PFSK-1 (cell line): ENCODE measurements around the gene STARD13.

ENCODE experiments used
- FOXP2 ChIP-seq: optimal IDR thresholded peaks from 2 replicates; pipeline ENCODE3; 2011; ENCODE audit warnings: borderline replicate concordance, control low read depth, inconsistent platforms; ENCODE audit not compliant: insufficient read depth; ENCODE audit errors: extremely low read length, extremely low read depth
- POLR2AphosphoS5 ChIP-seq: IDR thresholded peaks from 2 replicates; pipeline ENCODE4 v1.6.1; 2012; ENCODE audit warnings: low read depth, mild to moderate bottlenecking, control low read depth, low read length, moderate library complexity
- REST ChIP-seq, 2 experiments: IDR thresholded peaks; 2 replicates each; pipeline versions ENCODE4 v1.6.1 to v1.8.0; 2011 to 2012; ENCODE audit warnings: low read depth in 2 of 2, low read length in 2 of 2, control low read depth in 1 of 2, inconsistent platforms in 1 of 2, mild to moderate bottlenecking in 1 of 2, moderate library complexity in 1 of 2; ENCODE audit not compliant: insufficient read depth in 1 of 2
- SIN3A ChIP-seq: IDR thresholded peaks from 2 replicates; pipeline ENCODE4 v1.6.1; 2012; ENCODE audit warnings: mild to moderate bottlenecking, low read length, moderate library complexity, borderline replicate concordance; ENCODE audit not compliant: insufficient read depth
- TAF1 ChIP-seq: IDR thresholded peaks from 2 replicates; pipeline ENCODE4 v1.6.1; 2012; ENCODE audit warnings: low read length, control low read depth, borderline replicate concordance; ENCODE audit not compliant: insufficient read depth

STARD13 gene

DNA sequence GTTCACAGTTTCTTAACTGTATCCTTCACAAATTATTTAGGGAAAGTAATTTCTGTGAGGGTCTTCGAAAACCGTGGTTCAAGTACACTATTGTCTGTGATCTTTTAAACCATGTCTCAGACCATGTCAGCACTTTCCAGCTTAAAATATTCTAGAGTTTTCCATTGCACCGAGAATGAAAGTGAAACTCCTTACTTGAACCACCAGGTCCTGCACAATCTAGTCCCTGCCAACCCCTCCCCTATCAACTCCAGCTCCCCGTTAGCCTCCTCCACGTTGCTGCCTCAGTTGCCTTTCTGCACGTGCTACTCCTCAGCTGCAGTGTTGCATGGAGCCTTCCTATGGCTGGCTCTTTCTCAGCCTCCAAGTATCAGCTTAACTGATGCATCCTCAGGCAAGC lies 7.2 kb upstream of the STARD13 start:
- TF ChIP-seq FOXP2: no peak

DNA sequence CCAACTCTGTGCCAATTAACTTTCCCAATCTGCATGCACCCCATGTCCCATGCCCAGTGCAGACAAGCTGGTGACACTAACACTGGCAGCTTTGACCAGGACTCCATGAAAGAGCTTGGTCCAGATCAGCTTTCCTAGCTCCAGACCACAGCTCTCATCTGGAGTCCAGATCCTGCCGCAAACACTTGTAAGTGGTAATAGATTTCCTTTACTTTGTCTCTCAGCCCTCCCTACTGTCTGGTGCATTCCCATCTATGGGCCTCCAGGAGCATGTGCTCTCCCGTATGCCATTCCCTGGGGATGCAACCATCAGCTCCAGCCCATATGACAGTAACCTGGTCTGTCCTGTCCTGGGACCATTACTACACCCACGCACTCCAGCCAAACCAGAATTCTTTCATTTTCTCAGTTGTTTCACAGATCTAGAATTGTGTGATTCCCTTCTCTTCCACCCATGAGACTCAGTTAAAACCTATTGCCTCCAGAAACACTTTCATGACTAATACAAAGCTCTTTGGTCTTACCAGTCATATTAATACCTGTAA lies 4.9 kb upstream of the STARD13 start:
- no peak for TF ChIP-seq FOXP2
- no peak for TF ChIP-seq POLR2AphosphoS5
- no peak for TF ChIP-seq SIN3A
- TF ChIP-seq REST (IDR thresholded peaks at IDR 0.05; ENCODE audit: insufficient read depth in 1 of 2, low read depth in 2 of 2, low read length in 2 of 2): no peak
- TF ChIP-seq TAF1: no peak

- TF ChIP-seq SIN3A (no peak), FOXP2 (no peak), POLR2AphosphoS5 (no peak), TAF1 (no peak), REST (IDR thresholded peaks at IDR 0.05; ENCODE audit: insufficient read depth in 1 of 2, low read depth in 2 of 2, low read length in 2 of 2) (no peak)
These were observed 4.4 kb upstream of the STARD13 start for GRCh38 chr13:33289966-33290365.

GRCh38 chr13:33287142-33287882 lies 1.8 kb upstream of the STARD13 start:
- no peak for TF ChIP-seq SIN3A
- no peak for TF ChIP-seq POLR2AphosphoS5
- TF ChIP-seq TAF1: no peak
- no peak for TF ChIP-seq FOXP2
- TF ChIP-seq REST (IDR thresholded peaks at IDR 0.05; ENCODE audit: insufficient read depth in 1 of 2, low read depth in 2 of 2, low read length in 2 of 2): no peak

- TF ChIP-seq FOXP2 (no peak), POLR2AphosphoS5 (no peak), REST (IDR thresholded peaks at IDR 0.05; ENCODE audit: insufficient read depth in 1 of 2, low read depth in 2 of 2, low read length in 2 of 2) (no peak), TAF1 (no peak), SIN3A (no peak)
These were observed 573 bp upstream of the STARD13 start for GRCh38 chr13:33286128-33286527.
